NT2/D1 (cell line): Measurements from ENCODE around the gene ARL4D.
"Not testable (repeated sequence)": the region's sequence is repeated elsewhere in the genome, so short reads cannot be mapped to it uniquely, and the experiment has no call there.

Experiments
- DNase-seq: peaks from one replicate; pipeline ENCODE4 v3.0.0-alpha.2; 2011; ENCODE audit warnings: low read depth, low spot score
- H3K27me3 ChIP-seq: 2 replicates; pipeline ENCODE4 v1.6.0; 2011; ENCODE audit warnings: mild to moderate bottlenecking; ENCODE audit not compliant: insufficient read length, insufficient read depth
- H3K36me3 ChIP-seq: 2 replicates; pipeline ENCODE4 v1.6.1; 2011; ENCODE audit warnings: mild to moderate bottlenecking, low read length, mixed read lengths; ENCODE audit not compliant: insufficient read depth, insufficient read length
- H3K4me1 ChIP-seq: 2 replicates; pipeline ENCODE4 v1.5.1; 2011; ENCODE audit not compliant: insufficient read depth, insufficient read length
- H3K4me3 ChIP-seq: 2 replicates; pipeline ENCODE4 v1.5.1; 2011; ENCODE audit warnings: low read depth; ENCODE audit not compliant: insufficient read length
- H3K9ac ChIP-seq: 2 replicates; pipeline ENCODE4 v1.6.0; 2011; ENCODE audit warnings: low read depth; ENCODE audit not compliant: insufficient read length
- H3K9me3 ChIP-seq: 2 replicates; pipeline ENCODE4 v1.5.1; 2011; ENCODE audit warnings: mild to moderate bottlenecking, low read length; ENCODE audit not compliant: insufficient read depth
- SUZ12 ChIP-seq: IDR thresholded peaks from 2 replicates; pipeline ENCODE4 v1.6.1; 2011; ENCODE audit not compliant: insufficient read length, insufficient read depth; ENCODE audit errors: extremely low read depth
- YY1 ChIP-seq: IDR thresholded peaks from 2 replicates; pipeline ENCODE4 v1.6.1; 2011; ENCODE audit not compliant: insufficient read length, insufficient read depth
- ZNF274 ChIP-seq: IDR thresholded peaks from 2 replicates; pipeline ENCODE4 v1.6.1; 2011; ENCODE audit warnings: mild to moderate bottlenecking, low read depth, low read length

Gene ARL4D

DNA sequence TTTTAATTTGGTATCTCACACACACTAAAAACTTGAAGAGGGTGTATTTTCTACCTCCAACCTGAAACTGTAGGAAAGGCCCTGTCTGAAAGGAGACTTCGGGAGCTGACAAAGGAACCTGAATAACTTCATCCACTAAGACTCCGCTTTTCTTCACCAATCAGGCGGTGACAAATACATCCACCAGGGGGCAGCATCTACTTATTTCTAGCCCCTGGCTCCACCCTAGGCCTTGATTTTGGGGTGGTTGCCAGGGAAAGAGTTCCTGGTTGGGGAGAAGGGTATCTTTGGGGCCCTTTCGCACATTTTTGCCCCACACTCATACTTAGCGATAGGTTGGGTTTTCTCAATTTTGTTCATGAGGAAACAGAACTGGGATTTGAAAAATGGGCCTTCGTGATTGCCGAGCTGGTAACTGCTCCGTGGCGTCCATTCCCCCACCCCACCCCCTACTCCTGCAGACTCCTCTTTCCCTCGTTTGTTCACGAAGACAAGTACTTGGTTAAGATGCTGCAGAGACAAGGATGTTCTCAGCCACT is 4.8 kb upstream of the ARL4D start:
- Histone ChIP-seq H3K4me1 (no peaks in the 10 kb centered on the region), H3K4me3 (no peak overlapping the region), H3K9me3 (no peaks in the 10 kb centered on the region), H3K27me3 (no peaks in the 10 kb centered on the region), H3K9ac (no peak overlapping the region), H3K36me3 (no peaks in the 10 kb centered on the region)
- TF ChIP-seq YY1, result no peak
- no peak for TF ChIP-seq SUZ12
- TF ChIP-seq ZNF274, result no peak
- DNase-seq, result peak; percentile 67

- H3K4me3 ChIP-seq, DNase-seq, H3K36me3 ChIP-seq, H3K9ac ChIP-seq, H3K27me3 ChIP-seq, H3K4me1 ChIP-seq, H3K9me3 ChIP-seq: not testable (repeated sequence)
These were observed 4.1 kb upstream of the ARL4D start for GRCh38 chr17:43394696-43395095.

GRCh38 chr17:43395165-43395564 is 3.6 kb upstream of the ARL4D start:
- Histone ChIP-seq H3K4me1 (peaks cover 6% of the 10 kb centered on the region), H3K36me3 (peaks cover 7% of the 10 kb centered on the region), H3K9ac (peak overlapping the region; percentile 15), H3K9me3 (no peaks in the 10 kb centered on the region), H3K4me3 (no peak overlapping the region), H3K27me3 (no peaks in the 10 kb centered on the region)
- no peak for DNase-seq
- TF ChIP-seq ZNF274 (no peak), SUZ12 (no peak), YY1 (no peak)

DNA sequence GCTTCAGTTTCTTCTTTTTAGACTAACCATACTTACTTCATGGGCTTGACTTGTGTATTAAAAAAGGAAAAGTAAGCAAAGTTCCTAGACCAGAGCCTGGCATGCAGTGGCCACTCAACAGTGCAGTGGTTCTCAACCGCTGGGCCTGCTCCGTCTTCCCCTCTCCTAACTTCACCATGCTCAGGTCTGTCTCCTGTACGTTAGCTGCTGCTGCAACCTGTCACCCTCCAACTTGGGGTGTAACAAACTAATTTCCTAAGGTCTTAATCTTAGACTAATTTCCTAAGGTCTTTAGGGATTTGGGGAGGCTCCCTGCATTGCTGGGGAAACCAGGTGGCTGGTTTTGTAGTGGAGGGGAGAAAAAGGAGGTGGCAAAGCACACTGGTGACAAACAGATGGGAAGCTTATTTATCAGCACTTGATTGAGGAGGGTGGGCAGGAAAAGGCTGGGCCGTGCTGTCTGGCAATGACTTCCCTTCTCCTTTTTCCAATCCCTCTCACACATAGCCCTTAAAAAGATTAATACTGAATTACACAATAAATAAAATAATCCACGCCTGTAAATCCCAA is 2.2 kb upstream of the ARL4D start:
- TF ChIP-seq ZNF274, result no peak
- Histone ChIP-seq H3K9me3 (no peaks in the 10 kb centered on the region), H3K27me3 (no peaks in the 10 kb centered on the region), H3K4me3 (no peak overlapping the region), H3K4me1 (peaks cover 8% of the 10 kb centered on the region), H3K36me3 (peaks cover 21% of the 10 kb centered on the region), H3K9ac (no peak overlapping the region)
- no peak for DNase-seq

GRCh38 chr17:43399839-43400328 is 1.1 kb downstream of the ARL4D start:
- no peak for DNase-seq
- TF ChIP-seq SUZ12 (no peak), ZNF274 (no peak), YY1 (no peak)
- Histone ChIP-seq H3K36me3 (peaks cover 30% of the 10 kb centered on the region), H3K27me3 (no peaks in the 10 kb centered on the region), H3K9ac (peak overlapping the region; percentile 86), H3K4me1 (peaks cover 11% of the 10 kb centered on the region), H3K4me3 (peak overlapping the region; percentile 72), H3K9me3 (no peaks in the 10 kb centered on the region)

DNA sequence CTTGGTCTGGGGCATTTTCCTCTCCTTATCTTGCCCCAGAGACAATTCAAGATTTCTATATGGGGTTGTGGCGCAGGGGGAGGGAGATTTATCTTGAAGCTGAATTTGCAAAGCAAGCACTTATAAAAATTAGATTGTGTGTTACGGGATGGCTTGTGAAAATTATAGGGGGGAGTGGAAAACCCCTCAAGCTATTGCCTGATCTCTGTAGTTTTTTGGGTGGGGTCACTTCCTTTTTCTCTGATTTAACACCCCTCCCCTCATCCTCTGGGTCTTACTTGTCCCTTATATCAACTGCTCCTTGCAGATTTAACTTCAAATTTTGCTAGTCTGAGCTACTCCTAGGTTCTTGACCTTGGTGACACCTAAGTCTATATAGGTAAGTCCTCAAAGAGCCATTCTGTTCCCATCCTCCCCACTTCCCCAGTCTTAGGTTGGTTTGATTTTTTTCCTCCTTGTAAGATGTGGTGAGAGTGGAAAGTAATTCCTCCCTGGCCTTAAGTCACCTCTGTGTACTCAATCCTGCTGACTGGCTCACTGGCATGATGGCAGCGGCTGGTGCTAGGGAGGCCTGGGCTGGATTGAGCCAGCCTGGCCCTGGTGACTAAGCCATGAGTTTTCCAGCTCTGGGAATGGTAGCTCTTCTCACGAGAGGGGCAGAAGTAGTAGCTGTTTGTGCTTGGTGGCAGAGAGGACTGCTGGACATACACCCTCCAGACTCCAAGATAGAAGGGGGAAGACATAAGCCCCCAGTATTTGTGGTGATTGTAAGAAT is 2.3 kb downstream of the ARL4D start:
- Histone ChIP-seq H3K9ac (peak overlapping the region; percentile 57), H3K27me3 (no peaks in the 10 kb centered on the region), H3K4me1 (peaks cover 11% of the 10 kb centered on the region), H3K9me3 (no peaks in the 10 kb centered on the region), H3K4me3 (peak overlapping the region; percentile 2), H3K36me3 (peaks cover 30% of the 10 kb centered on the region)
- TF ChIP-seq SUZ12, result no peak
- no peak for TF ChIP-seq ZNF274
- TF ChIP-seq YY1, result no peak
- DNase-seq, result no peak

DNA sequence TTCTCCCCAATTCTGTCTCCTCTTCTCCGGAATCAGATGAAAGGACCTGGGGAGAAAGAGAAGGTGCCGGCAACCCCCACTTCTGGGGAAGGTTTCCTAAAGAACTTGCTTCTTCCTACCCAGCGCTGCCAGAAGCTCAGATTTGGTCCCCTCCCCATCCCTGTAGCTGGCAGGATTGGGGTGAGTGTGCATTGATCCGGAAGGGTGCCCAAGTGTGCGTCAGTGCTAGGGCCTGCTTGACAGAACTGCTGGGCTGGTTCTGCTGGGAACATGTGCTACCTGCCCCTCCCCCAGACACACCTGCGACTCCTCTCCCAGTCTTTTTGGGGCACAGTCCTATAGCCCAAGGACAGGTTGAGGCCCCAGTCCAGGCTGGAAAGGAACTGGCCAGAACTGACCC is 3.3 kb downstream of the ARL4D start:
- DNase-seq, result no peak
- no peak overlapping the region for H3K4me3 ChIP-seq
- peaks cover 30% of the 10 kb centered on the region for H3K36me3 ChIP-seq
- H3K9ac ChIP-seq, result peak overlapping the region; percentile 17
- no peaks in the 10 kb centered on the region for H3K27me3 ChIP-seq
- H3K9me3 ChIP-seq, result no peaks in the 10 kb centered on the region
- peaks cover 11% of the 10 kb centered on the region for H3K4me1 ChIP-seq
- TF ChIP-seq SUZ12, result no peak
